ENCODE measurements around the gene NRXN3. TPM values are rescaled to one million over a fixed set of nuclear protein-coding genes. Genes with fewer than 3 reads are reported as not detected.
A peak's percentile ranks its signal among the peaks of the same experiment; 100 is the strongest.

The NRXN3 gene
- total RNA-seq, 1 donor from 2014 or later = 8.7 TPM

GRCh38 chr14:79464468-79464867, 1294.3 kb downstream of the NRXN3 start:
- no peak for DNase-seq (ENCODE audit: low spot score)

- DNase-seq (ENCODE audit: low spot score) = no peak
Measured at GRCh38 chr14:79465651-79466050, 1295.5 kb downstream of the NRXN3 start.

DNA sequence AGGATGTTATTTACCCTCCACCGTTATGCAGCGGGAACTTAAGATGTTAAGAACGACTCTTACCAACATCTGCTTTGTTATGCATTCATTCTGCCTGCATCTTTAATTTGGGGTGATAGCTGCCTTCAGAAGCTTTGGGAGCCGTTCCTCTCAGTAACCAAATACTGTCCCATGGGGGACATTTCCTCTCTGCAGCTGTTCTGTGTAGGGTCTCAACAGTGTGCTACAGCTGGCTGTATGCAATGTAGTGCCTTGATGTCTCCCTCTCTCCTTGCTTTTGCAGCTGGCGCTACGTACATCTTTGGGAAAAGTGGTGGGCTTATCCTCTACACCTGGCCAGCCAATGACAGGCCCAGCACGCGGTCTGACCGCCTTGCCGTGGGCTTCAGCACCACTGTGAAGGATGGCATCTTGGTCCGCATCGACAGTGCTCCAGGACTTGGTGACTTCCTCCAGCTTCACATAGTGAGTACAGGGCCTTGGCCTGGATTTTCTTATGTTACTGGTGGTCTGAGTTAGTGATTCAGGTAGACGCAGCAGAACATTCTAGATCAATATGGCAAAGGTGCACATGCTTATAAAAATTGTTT, 1296.9 kb downstream of the NRXN3 start:
- no peak for DNase-seq (ENCODE audit: low spot score)

GRCh38 chr14:79467835-79468234, 1297.7 kb downstream of the NRXN3 start:
- peak; percentile 21 for DNase-seq (ENCODE audit: low spot score)

GRCh38 chr14:79468486-79468885, 1298.3 kb downstream of the NRXN3 start:
- no peak for DNase-seq (ENCODE audit: low spot score)

DNA sequence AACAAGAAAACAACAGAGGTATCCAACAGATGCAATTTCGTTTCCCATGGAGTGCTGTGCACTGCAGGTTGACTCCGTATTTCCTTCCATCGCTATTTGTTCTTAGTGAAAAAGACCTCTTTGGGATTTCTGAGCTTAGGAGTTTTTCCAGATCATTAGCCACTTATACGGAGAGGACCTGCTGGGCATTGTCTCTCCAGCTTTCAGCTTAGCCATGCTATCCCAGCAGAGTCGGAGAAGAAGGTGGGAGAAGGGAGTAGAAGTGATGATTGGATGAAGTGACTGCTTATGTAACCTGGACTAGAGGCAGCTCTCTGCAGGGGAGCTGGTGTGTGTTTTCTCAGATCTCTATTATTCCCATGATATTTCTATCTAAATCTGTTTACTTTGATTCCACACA, 1303.5 kb downstream of the NRXN3 start:
- DNase-seq (ENCODE audit: low spot score) = no peak

- no peak for DNase-seq (ENCODE audit: low spot score)
Measured at GRCh38 chr14:79475887-79476532, 1305.8 kb downstream of the NRXN3 start.

DNA sequence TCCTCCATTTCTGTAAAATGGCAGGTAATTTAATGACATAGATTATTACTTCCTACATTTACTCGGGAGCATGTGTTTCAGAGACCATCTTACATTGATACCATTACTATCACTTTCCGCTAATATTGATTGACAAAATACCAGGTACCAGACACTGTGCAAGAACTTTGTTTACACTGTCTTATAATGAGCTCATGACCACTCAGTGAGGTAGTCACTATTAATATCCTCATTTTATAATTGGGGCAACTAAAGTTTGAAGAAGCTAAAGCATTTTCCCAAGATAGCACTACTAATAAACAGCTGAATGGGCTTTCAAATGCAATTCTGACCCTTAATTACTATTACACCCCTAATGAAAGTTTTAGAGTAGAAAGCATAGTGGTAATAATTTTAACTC, 1306.4 kb downstream of the NRXN3 start:
- DNase-seq (ENCODE audit: low spot score) = no peak

GRCh38 chr14:79480212-79480611, 1310.0 kb downstream of the NRXN3 start:
- DNase-seq (ENCODE audit: low spot score) = no peak

DNA sequence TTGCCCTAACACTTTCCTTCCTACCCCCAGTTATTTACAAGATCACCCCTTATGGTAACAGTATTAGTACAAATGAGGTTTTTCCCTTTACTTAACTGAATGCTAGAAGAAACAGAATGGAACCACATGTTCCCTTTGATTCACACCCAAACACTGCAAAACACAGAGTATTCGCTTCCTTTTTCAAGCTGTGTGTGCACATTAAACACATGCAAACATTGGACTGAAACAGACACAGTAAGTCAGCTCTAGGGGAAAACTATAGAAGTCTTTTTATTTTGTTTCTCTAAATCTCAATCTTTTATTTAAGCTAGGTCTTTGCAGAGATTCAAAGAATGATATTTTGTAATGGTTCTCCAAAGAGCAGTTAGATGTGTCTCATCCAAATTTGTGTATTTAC, 1312.7 kb downstream of the NRXN3 start:
- DNase-seq (ENCODE audit: low spot score) = no peak

DNA sequence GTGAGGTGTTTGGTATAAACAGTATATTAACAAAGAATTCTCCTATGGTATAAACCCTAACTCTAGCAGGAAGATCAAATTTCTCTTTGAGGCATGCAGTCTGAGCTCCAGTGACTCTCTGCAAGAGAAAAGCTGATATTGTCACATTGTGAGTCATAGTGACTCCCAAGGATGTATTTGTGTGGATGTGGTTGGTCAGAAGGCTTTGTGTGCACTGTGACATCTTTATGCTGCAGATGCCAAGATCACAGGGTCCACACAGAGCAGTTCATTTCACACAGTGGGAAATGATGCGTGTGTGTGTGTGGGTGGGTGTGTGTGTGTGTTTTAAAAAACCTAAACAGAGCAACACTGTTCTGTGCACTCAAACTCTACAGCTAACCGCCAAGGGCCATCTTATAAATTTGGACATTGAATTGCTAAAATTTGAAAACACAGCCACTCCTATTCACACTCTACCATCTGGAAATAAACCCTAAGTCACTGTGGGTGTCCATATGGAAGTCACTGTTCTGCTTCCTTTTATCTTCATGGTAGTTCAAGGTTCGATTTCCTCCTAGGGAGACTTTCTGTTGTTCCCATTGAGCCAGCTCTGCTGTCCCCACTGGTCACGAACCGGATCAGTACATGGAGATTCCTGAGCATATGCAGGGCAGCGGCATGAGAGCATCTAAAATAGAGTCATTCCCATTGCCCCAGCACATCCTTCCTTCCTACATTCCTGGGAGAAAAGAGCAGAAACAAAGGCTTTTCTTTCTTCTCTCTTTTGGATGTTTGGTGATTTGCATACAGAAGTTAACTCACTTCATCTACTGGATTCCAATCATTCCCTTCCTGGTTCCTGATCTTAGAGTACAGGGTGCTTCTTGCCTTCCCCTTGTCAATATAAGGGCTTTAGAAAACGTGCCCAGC, 1313.6 kb downstream of the NRXN3 start:
- DNase-seq (ENCODE audit: low spot score) = no peak

- DNase-seq (ENCODE audit: low spot score) = no peak
Measured at GRCh38 chr14:79487632-79488031, 1317.5 kb downstream of the NRXN3 start.

DNA sequence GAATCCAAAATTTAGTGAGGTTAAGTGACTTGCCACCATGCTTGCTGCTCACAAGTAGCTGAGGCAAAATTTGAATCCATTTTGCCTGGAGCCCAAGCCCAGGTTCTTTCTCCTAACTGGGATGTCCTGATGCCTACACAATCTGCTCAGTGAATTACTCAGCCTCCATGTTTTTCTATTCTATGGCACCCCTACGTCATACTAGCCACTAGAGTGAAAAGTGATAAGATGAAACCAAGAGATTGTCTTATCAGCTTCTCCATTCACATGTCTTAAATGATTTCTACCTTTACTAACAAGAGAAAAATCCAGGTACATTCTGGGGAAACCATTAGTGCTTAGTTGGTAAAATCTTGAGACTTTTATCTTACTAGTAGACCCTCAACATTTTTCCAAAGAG, 1321.0 kb downstream of the NRXN3 start:
- DNase-seq (ENCODE audit: low spot score) = no peak

DNA sequence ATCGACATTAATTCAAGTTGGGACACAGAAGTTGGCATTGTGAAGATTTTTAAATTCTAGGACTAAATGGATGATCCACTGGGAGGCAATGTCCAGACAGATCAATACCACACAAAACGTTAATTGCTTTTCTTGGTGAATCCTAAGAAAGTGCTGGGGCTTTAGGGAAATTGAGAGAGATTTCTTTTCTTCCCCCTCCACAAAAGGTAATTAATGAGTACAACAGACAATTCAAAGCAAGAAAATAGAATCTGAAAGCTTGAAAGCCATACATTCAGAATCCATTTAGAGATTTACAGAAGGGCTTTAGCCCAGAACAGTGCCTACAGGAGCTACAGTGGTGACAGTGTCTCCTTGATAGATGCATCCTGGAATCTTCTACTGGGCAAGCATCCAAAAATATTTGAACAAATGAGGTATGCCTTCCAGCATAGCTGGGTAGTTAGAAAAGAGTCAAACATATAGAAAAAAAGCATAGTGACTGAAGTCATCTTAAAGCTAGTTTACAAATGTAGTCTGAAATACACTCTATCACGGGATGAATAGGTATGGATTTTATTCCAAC, 1323.0 kb downstream of the NRXN3 start:
- peak; percentile 16 for DNase-seq (ENCODE audit: low spot score)

DNA sequence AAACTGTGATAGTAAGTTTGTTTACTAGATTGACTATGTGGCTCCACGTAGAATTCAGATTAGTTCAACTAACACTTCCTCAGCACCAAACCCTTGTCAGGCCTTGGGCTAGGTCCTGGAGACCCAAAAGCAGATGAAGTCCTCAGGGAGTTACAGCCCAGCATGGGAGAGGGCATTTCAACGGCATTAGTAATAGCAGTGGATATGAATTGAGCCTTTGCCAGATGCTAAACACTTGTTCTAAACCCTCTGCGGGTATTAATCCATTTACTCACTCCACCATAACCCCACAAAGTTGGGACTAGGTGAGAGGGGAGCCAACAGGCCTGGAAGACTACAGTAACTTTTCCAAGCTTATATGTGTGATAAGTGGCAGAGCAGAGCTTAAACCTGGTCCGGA, 1326.5 kb downstream of the NRXN3 start:
- DNase-seq (ENCODE audit: low spot score) = no peak

- no peak for DNase-seq (ENCODE audit: low spot score)
Measured at GRCh38 chr14:79500489-79500888, 1330.3 kb downstream of the NRXN3 start.

DNA sequence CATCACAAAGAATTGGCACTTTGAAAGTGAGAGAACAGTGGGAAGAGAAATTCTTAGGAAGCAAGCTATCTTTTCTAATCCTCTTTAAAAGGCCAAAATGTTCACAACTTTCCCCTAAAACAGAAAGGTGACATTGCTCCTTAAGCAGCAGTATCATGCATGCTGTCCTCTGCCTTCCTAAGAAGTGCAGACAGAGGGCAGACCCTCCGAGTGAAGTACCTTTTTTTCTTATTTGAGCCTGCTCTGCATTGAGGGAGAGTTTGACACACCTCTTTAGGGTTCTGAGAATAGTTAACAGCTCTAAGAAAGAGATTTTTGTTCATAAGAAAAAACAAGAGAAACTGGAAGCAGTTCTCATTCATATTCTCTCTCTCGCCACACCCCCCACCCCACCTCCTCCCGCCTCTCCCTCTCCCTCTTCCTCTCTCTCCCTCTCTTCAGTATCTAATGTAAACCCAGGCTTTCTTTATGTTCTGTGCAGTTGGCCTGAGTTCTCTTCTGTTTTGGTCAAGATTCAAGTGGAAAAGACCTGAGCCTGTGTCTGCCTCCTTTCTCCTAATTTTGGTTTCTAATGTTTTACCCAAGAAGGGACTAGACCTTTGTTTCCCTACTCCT, 1332.1 kb downstream of the NRXN3 start:
- no peak for DNase-seq (ENCODE audit: low spot score)

DNA sequence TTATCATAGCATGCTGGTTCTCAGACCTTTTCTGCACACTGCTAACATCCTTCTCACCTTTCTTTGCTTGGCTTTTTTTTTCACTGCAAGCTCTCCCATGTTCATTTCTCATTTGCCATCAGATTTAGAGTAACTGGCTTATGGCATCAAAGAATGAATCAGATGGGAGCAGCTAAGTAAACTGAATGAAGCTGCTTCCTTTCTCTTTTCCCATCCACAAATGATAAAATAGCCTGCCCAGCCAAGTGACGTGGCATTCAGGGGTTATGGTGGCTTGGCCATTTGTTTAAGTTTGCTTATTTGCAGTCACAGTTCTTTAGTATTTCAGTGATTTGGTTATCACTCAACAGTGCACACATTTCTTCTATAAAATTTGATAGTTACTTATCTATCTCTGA, 1332.6 kb downstream of the NRXN3 start:
- no peak for DNase-seq (ENCODE audit: low spot score)

- DNase-seq (ENCODE audit: low spot score) = peak; percentile 41
Measured at GRCh38 chr14:79510659-79511058, 1340.5 kb downstream of the NRXN3 start.

DNA sequence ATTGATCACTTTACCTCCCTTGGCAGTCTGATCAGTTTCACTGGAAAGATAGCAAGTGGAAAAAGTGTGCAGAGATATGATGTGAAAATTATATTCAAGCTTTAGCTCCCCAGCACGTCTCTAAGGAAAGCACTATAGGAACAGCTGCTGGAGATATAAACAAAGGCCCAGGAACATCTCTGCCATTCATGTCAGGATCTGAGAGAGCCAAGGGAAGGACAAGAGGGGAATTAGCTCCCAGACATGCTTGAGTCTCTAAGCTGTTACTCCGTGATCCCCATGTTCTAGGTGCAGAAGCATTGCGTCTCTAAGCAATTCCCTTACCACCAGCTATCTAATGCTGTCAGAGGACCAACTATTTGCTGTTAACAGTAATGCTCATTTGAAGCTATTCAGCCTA, 1341.0 kb downstream of the NRXN3 start:
- no peak for DNase-seq (ENCODE audit: low spot score)

DNA sequence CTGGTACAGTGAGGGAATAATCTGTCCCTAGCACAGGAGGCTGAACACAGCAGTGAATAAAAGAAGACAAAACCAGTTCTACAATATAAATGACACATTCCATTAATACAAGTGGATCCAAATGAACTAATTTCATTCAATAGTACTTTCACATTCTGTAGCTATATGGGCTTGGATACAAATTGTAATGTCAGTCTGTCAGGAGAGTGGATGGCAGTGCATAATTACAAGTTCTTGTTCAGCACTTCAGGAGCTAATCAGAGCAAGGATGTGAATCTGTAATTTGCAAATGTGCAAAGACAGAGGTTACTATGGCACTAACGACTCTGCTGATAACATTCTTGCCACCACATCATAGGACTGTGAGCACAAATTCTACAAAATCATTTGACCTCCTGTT, 1343.3 kb downstream of the NRXN3 start:
- DNase-seq (ENCODE audit: low spot score) = no peak

DNA sequence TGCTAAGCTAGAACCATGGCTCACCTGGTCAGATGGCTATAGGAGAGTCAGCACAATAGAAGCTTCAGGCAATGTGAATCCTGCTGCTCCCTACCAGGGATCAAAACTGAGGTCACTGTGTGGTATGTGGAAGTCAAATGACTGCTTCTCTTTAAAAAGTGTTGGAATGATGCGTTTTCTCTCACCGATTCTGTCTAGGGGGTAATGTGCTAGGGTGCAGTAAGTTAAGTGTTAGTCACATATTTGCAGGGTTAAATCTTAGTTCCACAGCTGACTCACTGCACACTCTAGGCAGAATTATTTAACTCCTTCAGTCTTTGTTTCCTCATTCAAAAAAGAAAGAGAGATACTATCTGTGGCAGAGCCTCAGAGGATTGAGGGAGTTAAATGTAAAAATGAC, 1344.5 kb downstream of the NRXN3 start:
- DNase-seq (ENCODE audit: low spot score) = no peak
